HepG2 (cell line): ENCODE data around the gene SEMA6B. TPM values are rescaled to one million over a fixed set of nuclear protein-coding genes. Genes with fewer than 3 reads are reported as not detected.

Experiments used
- AGO1 ChIP-seq: fragments of 200-400 bp; formaldehyde crosslinking; IDR thresholded peaks from 2 replicates; pipeline ENCODE4 v1.6.1; 2017; ENCODE audit warnings: mild to moderate bottlenecking, low read depth, low read length, moderate library complexity; ENCODE audit not compliant: poor library complexity, severe bottlenecking
- DRAP1 ChIP-seq: IDR thresholded peaks from 2 replicates; pipeline ENCODE4 v1.6.1; 2016; ENCODE audit warnings: missing genetic modification reagents, missing compliant biosample characterization
- ERF ChIP-seq: IDR thresholded peaks from 2 replicates; pipeline ENCODE4 v1.6.1; 2018; ENCODE audit warnings: missing biosample characterization, missing genetic modification reagents
- GMEB1 ChIP-seq: sonication (generic); formaldehyde crosslinking; IDR thresholded peaks from 2 replicates; pipeline ENCODE4 v1.5.1; 2020; ENCODE audit warnings: missing genetic modification reagents, mild to moderate bottlenecking, borderline replicate concordance
- HDAC1 ChIP-seq: sonication (generic); formaldehyde crosslinking; IDR thresholded peaks from 2 replicates; pipeline ENCODE4 v1.5.1; 2020; ENCODE audit warnings: mild to moderate bottlenecking, missing genetic modification reagents
- KDM2A ChIP-seq: sonication (generic); formaldehyde crosslinking; IDR thresholded peaks from 2 replicates; pipeline ENCODE4 v1.4.0; 2020; ENCODE audit warnings: low read depth, missing genetic modification reagents, borderline replicate concordance
- KLF9 ChIP-seq: IDR thresholded peaks from 2 replicates; pipeline ENCODE4 v1.6.1; 2016; ENCODE audit warnings: low read depth
- POLR2AphosphoS2 ChIP-seq: IDR thresholded peaks from 2 replicates; pipeline ENCODE4 v1.6.1; 2011; ENCODE audit warnings: low read depth, low read length, improper control_type of control experiment
- SALL1 ChIP-seq: sonication (generic); formaldehyde crosslinking; IDR thresholded peaks from 2 replicates; pipeline ENCODE4 v1.8.0; 2022; ENCODE audit warnings: mild to moderate bottlenecking, missing genetic modification reagents
- SIX1 ChIP-seq: sonication (generic); formaldehyde crosslinking; IDR thresholded peaks from 2 replicates; pipeline ENCODE4 v1.4.0; 2020; ENCODE audit warnings: missing genetic modification reagents, borderline replicate concordance
- SMAD1 ChIP-seq: sonication (generic); formaldehyde crosslinking; IDR thresholded peaks from 2 replicates; pipeline ENCODE4 v1.4.0; 2020; ENCODE audit warnings: missing genetic modification reagents, low read depth, mild to moderate bottlenecking, borderline replicate concordance
- SMARCE1 ChIP-seq: fragments of 450-650 bp; IDR thresholded peaks from 2 replicates; pipeline ENCODE4 v1.6.1; 2017; ENCODE audit warnings: borderline replicate concordance
- SOX6 ChIP-seq, 2 experiments: fragments of 450-650 bp in 1 of 2; sonication (generic) in 1 of 2; formaldehyde crosslinking in 1 of 2; IDR thresholded peaks; 2 replicates each; pipeline versions ENCODE4 v1.4.0 to v1.6.1; 2017 to 2020; ENCODE audit warnings: antibody characterized with exemption in 1 of 2, mild to moderate bottlenecking in 1 of 2, missing genetic modification reagents in 1 of 2
- TFAP4 ChIP-seq: sonication (generic); IDR thresholded peaks from 2 replicates; pipeline ENCODE4 v1.6.1; 2016; ENCODE audit warnings: low read depth, borderline replicate concordance
- TOE1 ChIP-seq: sonication (generic); formaldehyde crosslinking; IDR thresholded peaks from 2 replicates; pipeline ENCODE4 v1.4.0; 2020; ENCODE audit warnings: mild to moderate bottlenecking, missing genetic modification reagents
- ZKSCAN1 ChIP-seq: fragments of 150-350 bp; IDR thresholded peaks from 2 replicates; pipeline ENCODE4 v1.6.1; 2014; ENCODE audit warnings: low read length
- ZKSCAN8 ChIP-seq: IDR thresholded peaks from 2 replicates; pipeline ENCODE4 v1.6.1; 2016; ENCODE audit warnings: borderline replicate concordance, missing genetic modification reagents, missing compliant biosample characterization
- ZMAT5 ChIP-seq: sonication (generic); formaldehyde crosslinking; IDR thresholded peaks from 2 replicates; pipeline ENCODE4 v1.5.0; 2020; ENCODE audit warnings: mild to moderate bottlenecking, low read depth, missing genetic modification reagents, borderline replicate concordance
- ZNF280D ChIP-seq: sonication (generic); formaldehyde crosslinking; IDR thresholded peaks from 2 replicates; pipeline ENCODE4 v1.5.1; 2020; ENCODE audit warnings: mild to moderate bottlenecking, missing genetic modification reagents
- ZNF34 ChIP-seq: sonication (generic); formaldehyde crosslinking; IDR thresholded peaks from 2 replicates; pipeline ENCODE4 v1.4.0; 2020; ENCODE audit warnings: mild to moderate bottlenecking, missing genetic modification reagents, borderline replicate concordance
- ZNF441 ChIP-seq: sonication (generic); formaldehyde crosslinking; IDR thresholded peaks from 2 replicates; pipeline ENCODE4 v1.7.0; 2021; ENCODE audit warnings: missing genetic modification reagents, borderline replicate concordance
- ZNF777 ChIP-seq: sonication (generic); formaldehyde crosslinking; IDR thresholded peaks from 2 replicates; pipeline ENCODE4 v1.4.0; 2020; ENCODE audit warnings: missing genetic modification reagents
- ZSCAN29 ChIP-seq: sonication (generic); formaldehyde crosslinking; conservative IDR thresholded peaks from 2 replicates; pipeline ENCODE4 v1.4.0; 2020; ENCODE audit warnings: mild to moderate bottlenecking, missing genetic modification reagents
- polyA plus RNA-seq, 8 experiments: library from polyadenylated mRNA; depleted of rRNA in 3 of 8; stranded (reverse) in 7 of 8; unstranded in 1 of 8; fragments of >200 nt; fragmentation: Illumina TruSeq in 4 of 8; extraction: Trizol in 4 of 8; gene quantifications; 2 replicates each; pipeline versions ENCODE4 v1.2.1 to v1.2.3, GENCODE V29; 2011 to 2016; ENCODE audit warnings: low read depth in 4 of 8, missing spikeins in 1 of 8, mixed read lengths in 1 of 8; ENCODE audit not compliant: insufficient read depth in 1 of 8
- total RNA-seq, 5 experiments: library from RNA; depleted of rRNA; stranded (reverse); fragments of >200 nt; fragmentation: Illumina TruSeq; extraction: Trizol; gene quantifications; 2 replicates each; pipeline ENCODE4 v1.2.3, GENCODE V29; 2016; ENCODE audit warnings: low read depth in 1 of 5

The SEMA6B gene
- total and polyA plus RNA-seq, 2 of the 13 experiments (the other 11 are each of a cell fraction or from before 2014, with no cell fraction given) = 45.5 to 67.1 TPM

- TF ChIP-seq SALL1 (CRISPR knock-in tag) (peak; percentile 42), SOX6 (IDR thresholded peaks at IDR 0.05) (no peak), SOX6 (CRISPR knock-in tag; IDR thresholded peaks at IDR 0.05) (peak; percentile 50), POLR2AphosphoS2 (no peak), TFAP4 (peak; percentile 63; the same call in 1 of the 2 replicates), ZNF34 (no peak), ZNF441 (no peak), ZMAT5 (CRISPR knock-in tag) (no peak), ZSCAN29 (CRISPR knock-in tag) (no peak), AGO1 (peak; percentile 54), TOE1 (no peak), KLF9 (CRISPR knock-in tag) (peak; percentile 95; the same call in 1 of the 2 replicates), KDM2A (CRISPR knock-in tag) (peak; percentile 64; the same call in 1 of the 2 replicates), ZNF777 (CRISPR knock-in tag) (no peak), SIX1 (CRISPR knock-in tag) (no peak), ZKSCAN1 (no peak), ERF (CRISPR knock-in tag) (no peak), DRAP1 (CRISPR knock-in tag) (peak; percentile 96), SMARCE1 (no peak), ZKSCAN8 (peak; percentile 18; the same call in 1 of the 2 replicates), ZNF280D (CRISPR knock-in tag) (no peak), SMAD1 (CRISPR knock-in tag) (no peak), HDAC1 (CRISPR knock-in tag) (peak; percentile 45; the same call in 1 of the 2 replicates), GMEB1 (CRISPR knock-in tag) (no peak)
Observed at GRCh38 chr19:4534836-4535658, 24.4 kb downstream of the SEMA6B start, which contains the start of gene PLIN5 (continued).
